Fibroblast of upper back skin (primary cell): ENCODE data around the gene PHACTR1.

Experiments
- DNase-seq: peaks from one replicate; pipeline ENCODE4 v3.0.0-alpha.2; 2013

The PHACTR1 gene

DNA sequence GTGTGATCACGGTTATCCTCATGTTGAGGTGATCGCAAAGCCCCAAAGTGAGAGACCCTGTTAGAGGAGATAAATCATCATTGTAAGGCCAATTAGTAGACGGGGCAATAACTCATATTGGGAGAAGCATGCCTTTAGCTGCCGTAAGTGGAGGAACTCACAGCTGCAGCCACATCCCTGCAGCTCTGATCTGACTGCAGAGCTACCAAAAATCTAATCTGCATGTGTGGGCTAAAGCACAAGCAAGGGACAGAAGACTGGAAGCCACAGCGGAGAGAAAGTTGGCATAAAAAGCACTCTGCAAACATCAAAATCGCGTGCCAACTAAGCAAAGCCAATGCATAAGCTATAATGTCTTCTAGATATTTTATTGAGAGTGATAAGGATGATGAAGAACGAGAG, 532.0 kb downstream of the PHACTR1 start:
- DNase-seq: no peak

DNA sequence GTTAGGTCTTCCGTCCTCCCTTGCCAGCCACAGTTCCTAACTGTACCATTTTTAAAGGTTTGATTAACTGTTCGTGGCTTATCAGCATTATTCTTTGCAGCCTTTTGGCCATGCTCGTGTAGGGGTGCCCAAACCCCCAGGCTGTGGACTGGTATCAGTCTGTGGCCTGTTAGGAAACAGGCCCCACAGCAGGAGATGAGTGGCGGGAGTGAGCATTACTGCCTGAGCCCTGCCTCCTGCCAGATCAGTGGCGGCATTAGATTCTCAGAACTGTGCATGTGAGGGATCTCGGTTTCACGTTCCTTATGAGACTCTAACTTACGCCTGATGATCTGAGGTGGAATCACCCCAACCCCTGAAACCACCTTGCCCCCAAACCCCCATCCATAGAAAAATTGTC, 532.4 kb downstream of the PHACTR1 start:
- DNase-seq: no peak

GRCh38 chr6:13249817-13250216, 533.2 kb downstream of the PHACTR1 start:
- DNase-seq: no peak

DNA sequence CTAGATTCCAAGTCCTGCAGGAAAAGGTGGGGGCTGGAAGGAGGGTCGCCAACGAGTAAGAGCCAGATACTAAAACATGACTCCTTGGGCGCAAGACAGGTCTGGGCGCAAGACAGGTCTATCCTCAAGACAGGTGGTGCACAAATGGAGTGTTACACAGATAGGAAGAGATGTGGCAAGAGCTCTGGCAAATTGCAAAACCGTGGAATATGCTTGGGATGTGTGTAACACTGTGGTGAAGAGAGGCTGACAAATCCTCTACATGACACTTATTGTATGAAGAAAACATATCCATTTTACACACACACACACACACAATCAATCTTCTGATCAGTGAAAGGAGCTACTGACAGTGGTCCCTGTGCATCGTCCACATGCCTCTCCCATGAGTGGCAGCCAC, 534.1 kb downstream of the PHACTR1 start:
- DNase-seq: no peak

DNA sequence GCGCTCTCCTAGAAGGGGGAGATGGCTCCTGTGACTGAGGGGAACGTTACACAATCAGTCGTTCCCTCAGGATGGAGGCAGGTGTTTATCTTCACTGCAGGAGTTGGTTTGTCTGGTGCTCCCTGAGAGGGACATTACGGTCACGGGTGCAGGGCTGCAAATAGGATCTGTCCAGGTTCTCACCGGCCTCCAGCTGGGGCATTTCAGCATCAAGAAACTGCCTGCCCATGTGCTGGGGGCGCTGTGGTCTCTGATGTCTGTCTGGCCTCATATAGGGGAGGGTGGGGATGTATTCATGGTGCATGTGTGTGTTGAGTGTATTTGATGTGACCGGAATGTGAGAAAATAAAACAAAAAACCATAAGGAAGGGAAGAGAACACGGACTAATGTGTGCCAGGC, 534.7 kb downstream of the PHACTR1 start:
- DNase-seq: no peak

GRCh38 chr6:13252790-13253189, 536.2 kb downstream of the PHACTR1 start:
- DNase-seq: no peak

DNA sequence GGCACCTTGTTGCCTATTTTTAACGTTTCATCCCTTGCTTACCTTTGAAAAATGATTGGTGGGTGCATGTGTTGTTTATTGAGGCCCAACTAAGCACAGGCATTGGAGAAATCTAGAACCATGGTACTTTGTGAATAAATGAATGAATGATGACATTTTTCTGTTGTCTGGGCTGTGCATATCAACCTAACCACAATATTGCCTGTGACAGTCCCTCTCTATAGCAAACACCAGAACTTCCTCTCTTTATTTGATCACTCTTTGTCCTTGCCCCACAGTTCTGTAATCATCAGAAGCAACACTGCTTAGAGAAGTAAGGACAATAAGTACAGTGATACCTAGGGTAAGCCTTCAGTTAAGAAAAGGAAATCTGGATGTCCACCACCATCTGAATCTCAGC, 536.7 kb downstream of the PHACTR1 start:
- no peak for DNase-seq

DNA sequence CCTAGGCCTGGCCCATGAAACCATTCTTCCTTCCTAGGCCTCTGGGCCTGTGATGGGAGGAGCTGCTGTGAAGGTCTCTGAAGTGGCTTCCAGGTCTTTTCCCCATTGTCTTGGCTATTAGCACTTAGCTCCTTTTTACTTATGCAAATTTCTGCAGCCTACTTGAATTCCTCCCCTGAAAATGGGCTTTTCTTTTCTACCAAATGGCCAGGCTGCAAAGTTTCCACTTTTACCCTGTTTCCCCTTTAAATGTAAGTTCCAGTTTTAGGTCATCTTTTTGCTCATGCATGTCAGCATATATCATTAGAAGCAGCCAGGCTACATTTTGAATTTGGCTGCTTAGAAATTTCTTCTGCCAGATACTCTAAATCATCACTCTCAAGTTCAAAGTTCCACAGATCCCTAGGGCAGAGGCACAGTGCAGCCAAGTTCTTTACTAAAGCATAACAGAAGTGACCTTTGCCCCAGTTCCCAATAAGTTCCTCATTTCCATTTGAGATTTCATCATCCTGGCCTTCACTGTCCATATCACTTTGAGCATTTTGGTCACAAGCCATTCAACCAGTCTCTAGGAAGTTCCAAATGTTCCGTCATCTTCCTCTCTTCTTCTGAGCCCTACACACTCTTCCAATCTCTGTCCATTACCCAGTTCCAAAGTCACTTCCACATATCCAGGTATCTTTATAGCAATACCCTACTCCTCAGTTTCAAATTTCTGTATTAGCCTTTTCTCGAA, 539.9 kb downstream of the PHACTR1 start:
- DNase-seq: no peak

GRCh38 chr6:13259393-13259792, 542.8 kb downstream of the PHACTR1 start:
- no peak for DNase-seq

DNA sequence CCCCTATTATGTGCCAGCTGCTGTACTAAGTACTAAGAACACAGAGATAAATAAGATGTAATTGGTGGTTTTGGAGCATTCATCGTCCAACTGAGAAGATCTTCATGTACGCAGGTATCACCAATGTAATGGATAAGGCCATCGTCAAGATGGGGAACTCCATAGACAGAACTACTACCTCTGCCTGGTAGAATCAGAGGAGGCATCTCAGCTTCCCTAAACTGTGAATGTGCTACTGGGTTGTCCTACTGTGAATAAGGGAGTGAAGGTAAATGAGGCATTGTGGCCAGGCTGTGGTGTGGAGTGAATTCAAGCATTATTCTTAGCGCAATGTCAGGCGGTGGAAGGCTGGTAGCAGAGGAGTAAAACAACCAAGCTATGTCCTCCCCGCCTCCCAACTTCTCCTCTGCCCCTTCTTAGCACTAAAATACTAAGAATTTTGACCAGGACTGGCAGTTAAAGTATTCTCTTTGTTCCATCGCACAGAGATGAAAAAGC, 543.6 kb downstream of the PHACTR1 start:
- DNase-seq: no peak

DNA sequence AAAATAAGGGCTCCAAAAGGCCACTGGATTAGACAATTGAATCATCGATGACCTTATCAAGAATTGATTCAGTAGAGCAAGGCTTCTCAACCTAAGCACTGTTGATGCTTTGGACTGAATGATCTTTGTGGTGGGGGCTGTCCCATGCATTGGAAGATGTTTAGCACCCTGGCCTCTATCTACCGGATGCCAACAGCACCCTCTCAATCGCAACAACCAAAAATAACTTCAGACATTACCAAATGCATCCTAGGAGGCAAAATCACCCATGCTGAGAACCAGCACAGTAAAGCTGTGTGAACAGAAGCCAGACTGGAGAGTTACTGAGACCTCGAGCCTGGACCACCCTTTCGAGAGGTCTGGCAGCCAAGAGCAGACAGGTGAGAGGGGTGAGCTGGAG, 544.3 kb downstream of the PHACTR1 start:
- DNase-seq: no peak

- no peak for DNase-seq
These were observed 545.0 kb downstream of the PHACTR1 start for GRCh38 chr6:13261464-13261994.

GRCh38 chr6:13262302-13263230, 546.0 kb downstream of the PHACTR1 start:
- DNase-seq: no peak

DNA sequence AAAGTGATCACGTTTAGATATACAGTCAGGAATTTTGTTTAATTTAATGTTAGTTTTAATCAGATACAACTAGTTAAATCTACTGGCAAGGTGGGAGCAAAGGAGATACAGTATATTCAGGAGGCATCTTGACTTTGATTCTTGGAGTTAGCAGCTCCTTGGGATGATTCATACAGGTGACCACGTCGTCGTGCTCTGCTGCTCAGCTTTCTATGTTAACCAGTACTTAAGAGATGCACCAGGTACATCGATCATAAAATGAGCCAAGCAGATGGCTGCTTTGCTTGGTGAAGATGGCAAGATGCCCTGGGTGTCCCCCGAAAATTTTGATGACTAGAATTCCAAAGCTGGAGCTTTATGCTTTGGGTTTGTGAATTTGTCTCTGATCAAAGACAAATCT, 547.1 kb downstream of the PHACTR1 start:
- no peak for DNase-seq

DNA sequence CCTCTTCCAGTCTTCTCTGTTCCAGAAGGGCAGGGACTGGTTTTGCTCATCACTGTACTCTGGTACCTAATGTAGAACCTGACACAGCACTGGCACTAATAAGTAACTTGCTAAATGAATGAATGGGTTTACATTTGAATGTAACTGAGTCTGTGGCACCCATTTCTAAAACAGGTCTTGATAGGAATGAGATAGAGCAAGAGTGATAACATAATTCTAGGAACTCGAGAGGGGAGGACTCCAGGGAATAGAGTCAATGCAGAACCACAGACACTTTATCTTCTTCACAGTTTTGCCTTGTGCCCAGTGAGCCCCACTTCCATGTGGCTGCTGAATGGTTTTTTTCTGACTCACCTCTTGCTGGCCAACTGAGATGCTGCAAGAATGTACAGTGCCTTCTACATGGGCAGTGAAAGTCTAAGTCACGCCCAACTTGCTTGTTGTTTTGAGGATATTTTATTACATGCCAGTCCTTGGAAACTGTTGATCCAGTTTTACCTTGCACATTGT, 550.6 kb downstream of the PHACTR1 start:
- DNase-seq: no peak

GRCh38 chr6:13268913-13269518, 552.4 kb downstream of the PHACTR1 start:
- peak; percentile 76 for DNase-seq

DNA sequence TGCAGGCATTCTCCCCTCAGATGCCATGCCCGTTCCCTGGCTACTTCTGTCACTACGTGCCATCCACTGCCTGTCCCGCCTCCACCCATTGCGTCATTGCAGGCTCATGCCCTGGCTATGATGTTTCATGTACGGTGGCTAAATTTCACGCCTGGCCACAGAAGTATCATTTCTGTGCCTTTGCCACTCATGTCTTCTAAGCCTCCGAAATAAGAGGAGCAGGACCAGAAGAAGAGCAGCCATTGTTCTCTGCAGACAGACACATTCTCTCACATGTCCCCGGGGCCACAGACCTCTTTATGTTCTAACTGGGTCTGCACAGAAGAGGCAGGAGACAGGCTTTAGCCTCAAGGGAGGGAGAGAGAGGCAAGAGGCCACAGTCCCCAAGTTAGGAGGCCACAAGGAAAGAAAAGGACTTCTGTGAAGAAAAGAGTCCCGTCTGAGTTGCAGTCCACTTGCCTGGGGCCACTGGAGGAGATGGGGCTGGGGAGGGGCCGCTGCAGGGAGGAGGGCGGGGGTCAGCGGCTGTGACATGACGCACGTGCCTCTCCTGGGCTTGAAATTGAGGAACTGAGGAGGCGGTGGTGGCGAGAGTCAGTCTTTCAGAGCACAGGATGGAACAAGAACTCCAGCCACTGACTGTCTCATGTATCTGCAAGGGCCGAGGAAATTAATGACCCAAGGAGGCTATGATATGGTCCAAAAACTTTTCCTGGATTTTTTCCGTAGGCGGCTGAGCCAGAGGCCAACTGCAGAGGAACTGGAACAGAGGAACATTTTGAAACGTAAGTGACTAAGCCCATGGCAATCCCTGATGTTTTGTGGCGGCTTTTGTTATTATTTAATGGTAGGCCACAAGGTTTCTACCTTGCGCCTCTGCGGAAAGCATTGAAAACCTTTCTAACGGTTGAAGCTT, 555.8 kb downstream of the PHACTR1 start:
- DNase-seq: no peak

DNA sequence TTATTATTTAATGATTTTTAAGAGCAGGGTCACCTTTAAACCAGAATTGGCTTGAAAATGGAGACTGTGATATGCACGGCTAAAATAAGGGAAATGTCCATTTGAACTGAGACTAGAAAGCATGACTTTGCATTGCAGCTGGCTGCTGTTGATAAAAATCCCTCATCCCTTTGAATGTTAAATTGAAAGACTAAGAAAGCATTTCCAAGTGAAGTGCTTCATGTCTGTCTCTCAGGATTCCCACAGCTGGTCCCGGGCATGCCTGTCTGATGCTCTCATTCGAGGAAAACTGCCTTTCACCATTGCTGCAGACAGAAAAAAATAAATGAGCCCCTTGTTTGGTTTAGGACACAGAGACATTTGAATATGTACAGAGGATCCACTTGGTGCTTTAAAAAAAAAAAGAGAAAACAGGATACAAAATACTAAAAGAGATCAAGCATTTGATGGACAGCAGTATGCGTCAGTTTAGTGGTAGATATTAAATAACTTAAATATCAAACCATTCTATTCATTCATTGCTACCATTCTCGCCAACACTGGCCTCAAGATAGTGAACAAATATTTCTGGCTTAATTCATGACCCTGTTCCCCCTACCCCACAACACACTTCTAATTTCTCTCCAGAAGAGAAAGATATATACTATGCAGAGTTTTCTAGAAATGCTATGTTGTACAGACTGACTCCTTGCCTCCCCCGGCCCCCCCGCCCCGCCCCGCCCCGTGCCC, 556.8 kb downstream of the PHACTR1 start:
- DNase-seq: no peak

GRCh38 chr6:13273931-13274706, 557.6 kb downstream of the PHACTR1 start:
- DNase-seq: no peak

GRCh38 chr6:13274707-13275434, 558.3 kb downstream of the PHACTR1 start:
- DNase-seq: no peak
